ENCODE measurements around the gene PARP8.
"Not testable (repeated sequence)": the region's sequence is repeated elsewhere in the genome, so short reads cannot be mapped to it uniquely, and the experiment has no call there.

The PARP8 gene

GRCh38 chr5:50691399-50692016 lies 25.1 kb downstream of the PARP8 start:
- no peak for DNase-seq

- no peak for DNase-seq
Measured at GRCh38 chr5:50694027-50694590, 27.7 kb downstream of the PARP8 start.

- DNase-seq, result not testable (repeated sequence)
Measured at GRCh38 chr5:50694626-50695025, 28.2 kb downstream of the PARP8 start.

- DNase-seq, result no peak
Measured at GRCh38 chr5:50697739-50698138, 31.3 kb downstream of the PARP8 start.

GRCh38 chr5:50699737-50700136 lies 33.3 kb downstream of the PARP8 start:
- no peak for DNase-seq

GRCh38 chr5:50700706-50701105 lies 34.3 kb downstream of the PARP8 start:
- DNase-seq, result no peak

- DNase-seq, result peak; percentile 16
Measured at GRCh38 chr5:50702615-50703366, 36.4 kb downstream of the PARP8 start.

GRCh38 chr5:50703367-50703666 lies 36.9 kb downstream of the PARP8 start:
- DNase-seq, result no peak

GRCh38 chr5:50704730-50705129 lies 38.3 kb downstream of the PARP8 start:
- DNase-seq, result no peak

- no peak for DNase-seq
Measured at GRCh38 chr5:50709471-50709870, 43.0 kb downstream of the PARP8 start.

- DNase-seq, result peak; percentile 20
Measured at GRCh38 chr5:50710838-50711237, 44.4 kb downstream of the PARP8 start.

GRCh38 chr5:50711280-50711679 lies 44.8 kb downstream of the PARP8 start:
- peak; percentile 83 for DNase-seq

- DNase-seq, result no peak
Measured at GRCh38 chr5:50712479-50712878, 46.0 kb downstream of the PARP8 start.

- no peak for DNase-seq
Measured at GRCh38 chr5:50715001-50715400, 48.6 kb downstream of the PARP8 start.

GRCh38 chr5:50716134-50716533 lies 49.7 kb downstream of the PARP8 start:
- DNase-seq, result no peak

- DNase-seq, result no peak
Measured at GRCh38 chr5:50717651-50718050, 51.2 kb downstream of the PARP8 start.

GRCh38 chr5:50720061-50720710 lies 53.7 kb downstream of the PARP8 start:
- no peak for DNase-seq

GRCh38 chr5:50722223-50722622 lies 55.8 kb downstream of the PARP8 start:
- DNase-seq, result no peak

- DNase-seq, result no peak
Measured at GRCh38 chr5:50724262-50724661, 57.8 kb downstream of the PARP8 start.

GRCh38 chr5:50725800-50726474 lies 59.5 kb downstream of the PARP8 start:
- no peak for DNase-seq

- DNase-seq, result no peak
Measured at GRCh38 chr5:50726475-50727148, 60.2 kb downstream of the PARP8 start.

GRCh38 chr5:50727149-50727496 lies 60.7 kb downstream of the PARP8 start:
- DNase-seq, result no peak

GRCh38 chr5:50727845-50728244 lies 61.4 kb downstream of the PARP8 start:
- no peak for DNase-seq

Measured in CD4-positive, alpha-beta T cell treated with Interleukin-21 for 1 hour (primary cell).